ENCODE measurements around the gene MYL12A. TPM values are rescaled to one million over a fixed set of nuclear protein-coding genes. Genes with fewer than 3 reads are reported as not detected.

The MYL12A gene
- total and polyA plus RNA-seq, 2 of the 13 experiments (the other 11 are each of a cell fraction or from before 2014, with no cell fraction given), result 261 to 277 TPM

DNA sequence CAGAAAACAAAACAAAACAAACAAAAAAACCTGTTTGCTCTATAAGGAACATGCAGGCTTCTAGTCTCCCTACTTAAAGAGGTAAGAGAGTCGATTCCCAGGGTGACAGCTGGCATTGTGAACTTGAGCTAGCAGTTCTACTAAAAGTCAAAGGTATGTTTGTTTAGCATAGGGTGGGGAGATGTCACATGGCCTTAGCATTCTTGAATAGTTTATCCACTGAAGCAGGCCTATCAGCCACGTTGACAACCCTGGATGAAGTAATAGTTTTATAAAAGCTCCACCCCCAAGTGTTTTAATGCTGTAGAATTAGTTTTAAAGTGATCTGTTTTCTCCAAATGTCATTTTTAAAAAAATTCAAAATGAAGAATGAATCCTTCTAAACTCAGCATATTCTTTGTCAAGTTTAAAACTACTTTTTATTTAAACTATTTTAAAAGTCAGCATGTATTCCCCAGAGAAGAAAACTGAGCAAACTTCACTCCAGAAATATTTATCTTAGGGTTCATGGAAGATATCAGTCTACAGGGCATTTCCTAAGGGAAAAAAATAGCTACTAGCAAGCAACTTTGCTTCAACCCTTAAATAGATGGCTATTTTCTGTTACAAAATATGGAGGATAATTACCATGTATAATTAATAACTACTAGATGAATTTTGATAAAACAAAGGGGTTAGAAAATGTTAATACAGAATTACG is 29.5 kb upstream of the MYL12A start (continued):
- TF ChIP-seq NBN (conservative IDR thresholded peaks at IDR 0.05), result no peak
- peak; percentile 65; the same call in 1 of the 2 replicates for TF ChIP-seq ZNF614 (CRISPR knock-in tag; IDR thresholded peaks at IDR 0.05; ENCODE audit: borderline replicate concordance)
- TF ChIP-seq, protein P1, sequence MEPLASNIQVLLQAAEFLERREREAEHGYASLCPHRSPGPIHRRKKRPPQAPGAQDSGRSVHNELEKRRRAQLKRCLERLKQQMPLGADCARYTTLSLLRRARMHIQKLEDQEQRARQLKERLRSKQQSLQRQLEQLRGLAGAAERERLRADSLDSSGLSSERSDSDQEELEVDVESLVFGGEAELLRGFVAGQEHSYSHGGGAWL (CRISPR knock-in tag; IDR thresholded peaks at IDR 0.05), result no peak
- TF ChIP-seq ZBTB7B (CRISPR knock-in tag; IDR thresholded peaks at IDR 0.05), result no peak
- peak; percentile 42; the same call in 1 of the 2 replicates for TF ChIP-seq TFDP2 (CRISPR knock-in tag; IDR thresholded peaks at IDR 0.05)
- TF ChIP-seq ZNF432 (CRISPR knock-in tag; IDR thresholded peaks at IDR 0.05; ENCODE audit: borderline replicate concordance), result no peak
- no peak for TF ChIP-seq XRCC5 (optimal IDR thresholded peaks at IDR 0.05; ENCODE audit: low read length)
- TF ChIP-seq SIX1 (CRISPR knock-in tag; IDR thresholded peaks at IDR 0.05; ENCODE audit: borderline replicate concordance), result peak; percentile 13; the same call in 1 of the 2 replicates
- no peak for TF ChIP-seq ZNF691 (CRISPR knock-in tag; IDR thresholded peaks at IDR 0.05; ENCODE audit: borderline replicate concordance, low read depth)
- no peak for TF ChIP-seq ZNF510 (CRISPR knock-in tag; IDR thresholded peaks at IDR 0.05; ENCODE audit: low read depth)
- no peak for TF ChIP-seq JUNB (CRISPR knock-in tag; IDR thresholded peaks at IDR 0.05; ENCODE audit: borderline replicate concordance)
- no peak for TF ChIP-seq RARG (CRISPR knock-in tag; IDR thresholded peaks at IDR 0.05; ENCODE audit: low read depth)
- peak; percentile 85 for TF ChIP-seq SKI (IDR thresholded peaks at IDR 0.05; ENCODE audit: partially characterized antibody)
- TF ChIP-seq ZFP36 (IDR thresholded peaks at IDR 0.05; ENCODE audit: borderline replicate concordance, low read depth, low read length, partially characterized antibody), result no peak
- TF ChIP-seq ZNF749 (CRISPR knock-in tag; IDR thresholded peaks at IDR 0.05; ENCODE audit: borderline replicate concordance), result no peak
- no peak for TF ChIP-seq ZNF557 (CRISPR knock-in tag; IDR thresholded peaks at IDR 0.05)
- TF ChIP-seq KMT2A (CRISPR knock-in tag; IDR thresholded peaks at IDR 0.05), result no peak
- TF ChIP-seq, protein P2, sequence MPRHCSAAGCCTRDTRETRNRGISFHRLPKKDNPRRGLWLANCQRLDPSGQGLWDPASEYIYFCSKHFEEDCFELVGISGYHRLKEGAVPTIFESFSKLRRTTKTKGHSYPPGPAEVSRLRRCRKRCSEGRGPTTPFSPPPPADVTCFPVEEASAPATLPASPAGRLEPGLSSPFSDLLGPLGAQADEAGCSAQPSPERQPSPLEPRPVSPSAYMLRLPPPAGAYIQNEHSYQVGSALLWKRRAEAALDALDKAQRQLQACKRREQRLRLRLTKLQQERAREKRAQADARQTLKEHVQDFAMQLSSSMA (CRISPR knock-in tag; IDR thresholded peaks at IDR 0.05), result no peak
- peak; percentile 48; the same call in 1 of the 2 replicates for TF ChIP-seq ZNF644 (CRISPR knock-in tag; IDR thresholded peaks at IDR 0.05; ENCODE audit: low read depth)
- no peak for TF ChIP-seq ZNF550 (CRISPR knock-in tag; IDR thresholded peaks at IDR 0.05; ENCODE audit: borderline replicate concordance)
- no peak for TF ChIP-seq TOE1 (CRISPR knock-in tag; IDR thresholded peaks at IDR 0.05)
- no peak for TF ChIP-seq GPN1 (CRISPR knock-in tag; IDR thresholded peaks at IDR 0.05; ENCODE audit: borderline replicate concordance)
- TF ChIP-seq KAT7 (CRISPR knock-in tag; IDR thresholded peaks at IDR 0.05; ENCODE audit: borderline replicate concordance), result no peak
- TF ChIP-seq RAD51 (IDR thresholded peaks at IDR 0.05; ENCODE audit: borderline replicate concordance), result peak; percentile 56; the same call in 1 of the 2 replicates
